ENCODE results near the gene FBXO9.

The FBXO9 gene

GRCh38 chr6:53136000-53136609 is 70.9 kb downstream of the FBXO9 start:
- DNase-seq (ENCODE audit: low spot score), result no peak

DNA sequence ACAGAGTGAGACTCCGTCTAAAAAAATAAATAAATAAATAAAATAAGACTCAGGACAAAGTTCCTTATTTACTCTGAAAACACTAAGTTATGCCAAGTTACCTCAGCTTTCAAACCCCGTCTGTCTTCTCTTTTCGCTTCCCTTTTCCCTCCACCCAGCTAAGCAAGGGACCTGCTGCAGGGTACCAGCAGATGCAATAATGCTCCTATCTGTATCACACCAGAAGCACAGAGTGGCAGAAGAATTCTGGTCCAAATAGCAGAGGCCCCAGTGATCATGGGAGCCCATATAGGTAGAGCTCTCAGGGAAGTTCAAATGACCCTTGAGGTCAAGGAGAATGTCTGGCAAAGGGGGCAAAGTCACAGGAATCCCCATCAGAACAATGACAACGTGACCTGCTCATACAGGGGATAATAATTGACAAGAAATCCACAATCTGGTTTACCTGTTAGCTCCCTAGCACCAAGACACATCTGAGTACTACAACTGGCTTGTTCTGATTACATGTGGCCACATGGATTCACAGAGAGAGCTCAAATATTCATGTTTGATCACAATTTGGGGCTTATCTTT is 74.7 kb downstream of the FBXO9 start:
- no peak for DNase-seq (ENCODE audit: low spot score)

DNA sequence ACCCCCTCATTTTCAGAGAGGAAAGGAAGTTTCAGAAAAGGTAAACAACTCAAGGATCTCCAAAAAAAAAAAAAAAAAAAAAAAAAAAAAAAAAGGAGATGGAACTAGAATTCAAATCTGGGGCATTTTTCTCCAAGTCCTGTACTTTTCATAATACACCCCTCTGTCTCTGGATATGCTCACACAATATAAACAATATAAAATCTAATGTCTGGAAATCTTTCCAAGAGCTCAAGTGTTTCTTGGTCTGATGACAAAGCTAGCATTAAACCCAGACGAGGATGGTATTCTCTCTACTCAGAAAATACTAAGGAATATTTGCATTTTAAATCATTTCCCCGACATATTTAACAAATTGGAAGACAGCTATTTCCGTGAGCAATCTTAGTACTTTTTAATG is 77.6 kb downstream of the FBXO9 start:
- DNase-seq (ENCODE audit: low spot score), result no peak

GRCh38 chr6:53143710-53144109 is 78.5 kb downstream of the FBXO9 start:
- no peak for DNase-seq (ENCODE audit: low spot score)

DNA sequence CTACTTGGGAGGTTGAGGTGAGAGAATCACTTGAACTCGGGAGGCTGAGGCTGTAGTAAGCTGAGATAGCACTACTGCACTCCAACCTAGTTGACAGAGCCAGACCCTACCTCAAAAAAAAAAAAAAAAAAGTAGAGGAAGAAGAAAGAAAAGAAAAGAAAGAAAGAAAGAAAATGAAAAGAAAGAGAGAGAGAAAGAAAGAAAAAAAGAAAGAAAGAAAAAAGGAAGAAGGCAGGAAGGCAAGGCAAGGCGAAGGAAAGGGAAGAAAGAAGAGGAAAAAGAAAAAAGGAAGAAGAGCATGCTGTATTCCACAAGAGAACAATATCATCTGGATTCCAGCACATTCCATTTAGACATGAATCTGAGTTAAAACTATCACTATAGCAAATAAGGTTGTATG is 79.6 kb downstream of the FBXO9 start:
- DNase-seq (ENCODE audit: low spot score), result no peak

- no peak for DNase-seq (ENCODE audit: low spot score)
Measured at GRCh38 chr6:53148684-53149083, 83.5 kb downstream of the FBXO9 start, which contains the start of gene GCM1. Gene GCM1, minus strand, starts transcription at chr6:53148841. Its CDS starts 3,209 bp downstream, at chr6:53145632.

Measured in ecto neural progenitor cell (in vitro differentiated cells).